GM23338 (cell line): ENCODE measurements around the gene PTPA. TPM values are rescaled to one million over a fixed set of nuclear protein-coding genes. Genes with fewer than 3 reads are reported as not detected.
A peak's percentile ranks its signal among the peaks of the same experiment; 100 is the strongest.

Source experiments
- ATAC-seq: fragments of 200-7000 bp; cut with Tn5 transposase; 3 replicates; pipeline ENCODE4 v1.9.1; 2020
- DNase-seq: peaks from one replicate; pipeline ENCODE4 v3.0.0-alpha.2; 2015; ENCODE audit warnings: low spot score
- H2AFZ ChIP-seq: fragments of 200-600 bp; sonication (generic); 2 replicates; pipeline ENCODE4 v1.8.0; 2016; ENCODE audit warnings: antibody characterized with exemption, mild to moderate bottlenecking, moderate library complexity
- H3F3A ChIP-seq: fragments of 200-600 bp; sonication (generic); replicated peaks from 2 replicates; pipeline ENCODE4 v1.8.0; 2017; ENCODE audit warnings: antibody characterized with exemption, mixed run types, low read depth
- H3K27ac ChIP-seq: fragments of 200-600 bp; sonication (generic); 2 replicates; pipeline ENCODE4 v1.6.1; 2016; ENCODE audit warnings: low read depth
- H3K27me3 ChIP-seq: fragments of 200-600 bp; sonication (generic); 2 replicates; pipeline ENCODE4 v1.8.0; 2016; ENCODE audit warnings: mild to moderate bottlenecking, mixed run types, moderate library complexity; ENCODE audit not compliant: insufficient read depth
- H3K36me3 ChIP-seq: fragments of 200-600 bp; sonication (generic); 2 replicates; pipeline ENCODE4 v1.8.0; 2016; ENCODE audit warnings: mild to moderate bottlenecking; ENCODE audit not compliant: insufficient read depth
- H3K4me1 ChIP-seq: fragments of 200-600 bp; sonication (generic); 2 replicates; pipeline ENCODE4 v1.8.0; 2016; ENCODE audit warnings: mild to moderate bottlenecking, moderate library complexity; ENCODE audit not compliant: insufficient read depth
- H3K4me2 ChIP-seq: fragments of 200-600 bp; sonication (generic); 2 replicates; pipeline ENCODE4 v1.7.1; 2017; ENCODE audit warnings: mixed run types
- H3K4me3 ChIP-seq: fragments of 200-600 bp; sonication (generic); 2 replicates; pipeline ENCODE4 v1.6.1; 2016; ENCODE audit warnings: mixed run types
- H3K79me2 ChIP-seq: fragments of 200-600 bp; sonication (generic); replicated peaks from 2 replicates; pipeline ENCODE4 v1.8.0; 2017; ENCODE audit warnings: mild to moderate bottlenecking; ENCODE audit not compliant: insufficient read depth
- H3K9me2 ChIP-seq: fragments of 200-600 bp; sonication (generic); 2 replicates; pipeline ENCODE4 v1.8.0; 2017; ENCODE audit not compliant: insufficient read depth
- H4K20me1 ChIP-seq: fragments of 200-600 bp; sonication (generic); replicated peaks from 2 replicates; pipeline ENCODE4 v1.8.0; 2017; ENCODE audit warnings: mild to moderate bottlenecking; ENCODE audit not compliant: insufficient read depth
- H3K27ac Mint-ChIP-seq: 2 replicates; pipeline ENCODE4 v1.8.0; 2020; ENCODE audit warnings: inconsistent platforms, mild to moderate bottlenecking, moderate library complexity, mixed read lengths
- H3K27me3 Mint-ChIP-seq: 3 replicates; pipeline ENCODE4 v1.8.0; 2022; ENCODE audit warnings: low read depth, mild to moderate bottlenecking, moderate library complexity, mixed read lengths, inconsistent platforms; ENCODE audit not compliant: insufficient read depth, poor library complexity
- H3K36me3 Mint-ChIP-seq: 3 replicates; pipeline ENCODE4 v1.8.0; 2021; ENCODE audit warnings: low read depth, mild to moderate bottlenecking, inconsistent platforms, moderate library complexity, mixed read lengths
- H3K4me1 Mint-ChIP-seq: 3 replicates; pipeline ENCODE4 v1.8.0; 2020; ENCODE audit warnings: mild to moderate bottlenecking, inconsistent platforms, mixed read lengths
- H3K4me3 Mint-ChIP-seq: 3 replicates; pipeline ENCODE4 v1.8.0; 2021; ENCODE audit warnings: moderate library complexity, mild to moderate bottlenecking, inconsistent platforms, mixed read lengths
- H3K9me3 Mint-ChIP-seq: 3 replicates; pipeline ENCODE4 v1.8.0; 2020; ENCODE audit warnings: moderate library complexity, mild to moderate bottlenecking, inconsistent platforms, mixed read lengths
- CREB1 ChIP-seq: fragments of 250-450 bp; sonication (Bioruptor Pico); IDR thresholded peaks from 2 replicates; pipeline ENCODE4 v1.5.0; 2020; ENCODE audit warnings: low read depth, mild to moderate bottlenecking, moderate library complexity
- EZH2 ChIP-seq: fragments of 200-600 bp; sonication (generic); IDR thresholded peaks from one replicate; pipeline ENCODE4 v1.8.0; 2017; ENCODE audit warnings: antibody characterized with exemption, mild to moderate bottlenecking, low read depth; ENCODE audit not compliant: unreplicated experiment
- POLR2AphosphoS5 ChIP-seq: IDR thresholded peaks from 2 replicates; pipeline ENCODE4 v1.6.1; 2016; ENCODE audit warnings: antibody characterized with exemption, low read depth
- STAT1 ChIP-seq: IDR thresholded peaks from one replicate; pipeline ENCODE4 v1.6.1; 2016; ENCODE audit warnings: antibody characterized with exemption; ENCODE audit not compliant: unreplicated experiment
- ZNF114 ChIP-seq: fragments of 250-450 bp; sonication (Bioruptor Pico); IDR thresholded peaks from 2 replicates; pipeline ENCODE4 v1.5.0; 2020; ENCODE audit warnings: mild to moderate bottlenecking, moderate library complexity
- ZNF331 ChIP-seq: fragments of 250-450 bp; sonication (Bioruptor Pico); IDR thresholded peaks from 2 replicates; pipeline ENCODE4 v1.5.0; 2020; ENCODE audit warnings: low read depth, mild to moderate bottlenecking, moderate library complexity
- polyA plus RNA-seq: library from polyadenylated mRNA; unstranded; fragments of >200 nt; fragmentation: Nextera tagmentation; extraction: Ambion mirVana; gene quantifications from 2 replicates; pipeline ENCODE4 v1.2.1, GENCODE V29; 2016
- total RNA-seq: library from RNA; depleted of rRNA; stranded (reverse); fragments of >200 nt; shearing (Covaris generic); gene quantifications from 2 replicates; pipeline ENCODE4 v1.2.3, GENCODE V29; 2014
- TF ChIP-seq, protein P1 (sequence below): IDR thresholded peaks from 2 replicates; pipeline ENCODE4 v1.6.1; 2016; ENCODE audit warnings: antibody characterized with exemption
- TF ChIP-seq, protein P2 (sequence below), 2 experiments: fragments of 200-600 bp in 1 of 2; sonication (generic) in 1 of 2; conservative IDR thresholded peaks; 2 replicates each; pipeline versions ENCODE4 v1.5.1 to v1.6.1; 2016 to 2017; ENCODE audit warnings: antibody characterized with exemption in 2 of 2, low read depth in 2 of 2, mild to moderate bottlenecking in 2 of 2, moderate library complexity in 1 of 2
- TF ChIP-seq, protein P3 (sequence below): IDR thresholded peaks from one replicate; pipeline ENCODE4 v1.6.1; 2018; ENCODE audit warnings: antibody characterized with exemption; ENCODE audit not compliant: unreplicated experiment

The PTPA gene
- total and polyA plus RNA-seq, 2 experiments from 2014 or later, result 53.9 to 122 TPM

DNA sequence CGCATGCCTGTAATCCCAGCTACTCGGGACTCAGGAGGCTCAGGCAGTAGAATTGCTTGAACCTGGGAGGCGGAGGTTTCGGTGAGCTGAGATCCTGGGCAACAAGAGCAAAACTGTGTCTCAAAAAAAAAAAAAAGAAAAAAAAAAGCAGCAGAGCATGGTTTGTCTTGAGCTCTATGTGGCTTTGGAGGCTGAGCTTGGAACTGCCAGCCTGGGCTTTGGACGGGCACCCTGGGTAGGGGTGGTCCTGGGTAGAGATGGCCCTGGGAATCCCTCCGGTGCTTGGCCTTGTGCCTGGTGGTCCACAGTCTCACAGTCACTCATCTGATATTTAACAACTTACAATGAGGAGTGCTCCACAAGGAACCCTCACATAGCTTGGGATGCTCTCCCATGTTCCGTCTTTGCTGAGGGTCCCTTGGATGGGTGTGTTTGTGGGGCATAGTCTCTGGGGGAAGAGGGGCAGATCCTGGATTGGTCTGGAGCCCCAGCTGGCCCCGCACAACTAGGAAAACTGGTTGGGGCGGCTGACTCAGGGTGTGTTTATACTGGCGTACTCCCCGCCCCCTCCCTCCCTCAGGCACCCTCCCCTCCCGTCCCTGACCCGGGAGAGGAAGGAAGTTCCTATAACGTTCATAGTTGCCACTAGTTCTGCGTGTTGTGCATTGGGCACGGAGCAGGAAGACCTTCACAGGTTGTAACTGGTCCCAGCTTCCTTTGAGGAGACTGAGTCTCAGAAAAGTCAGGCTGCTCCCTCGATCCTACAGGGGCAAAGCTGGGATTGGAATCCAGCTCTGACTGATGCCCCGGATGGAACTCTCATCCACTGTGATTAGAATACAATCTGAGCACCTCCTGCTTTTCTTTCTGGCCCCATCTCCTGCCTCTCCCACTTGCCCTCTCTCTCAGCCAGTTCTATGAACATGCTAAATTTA lies 55.7 kb downstream of the PTPA start:
- Mint-ChIP-seq H3K4me1 (peaks cover 25% of the 10 kb centered on the region), H3K27ac (peak overlapping the region; percentile 91), H3K9me3 (no peaks in the 10 kb centered on the region), H3K27me3 (peaks cover 17% of the 10 kb centered on the region), H3K4me3 (peak overlapping the region; percentile 59), H3K36me3 (no peaks in the 10 kb centered on the region)
- H3K27ac ChIP-seq, result peak overlapping the region; percentile 63; the same call in 1 of the 2 replicates
- no peaks in the 10 kb centered on the region for H3K79me2 ChIP-seq
- H3F3A ChIP-seq, result 0 out of 2 replicates have a peak, but pooled peaks cover 4% of the 10 kb centered on the region
- peaks cover 25% of the 10 kb centered on the region for H3K4me1 ChIP-seq
- H3K9me2 ChIP-seq, result no peaks in the 10 kb centered on the region
- peak overlapping the region; percentile 43 for H3K4me3 ChIP-seq
- no peaks in the 10 kb centered on the region for H4K20me1 ChIP-seq
- ATAC-seq, result peak; percentile 83
- DNase-seq, result peak; percentile 87
- peak overlapping the region; percentile 72 for H3K4me2 ChIP-seq
- TF ChIP-seq POLR2AphosphoS5 (0 out of 2 replicates have a peak, but pooled peaks have one; percentile 37), CREB1 (CRISPR knock-in tag) (no peak)
- H3K27me3 ChIP-seq, result peaks cover 19% of the 10 kb centered on the region
- peak overlapping the region; percentile 45; the same call in 1 of the 2 replicates for H2AFZ ChIP-seq
- no peaks in the 10 kb centered on the region for H3K36me3 ChIP-seq

DNA sequence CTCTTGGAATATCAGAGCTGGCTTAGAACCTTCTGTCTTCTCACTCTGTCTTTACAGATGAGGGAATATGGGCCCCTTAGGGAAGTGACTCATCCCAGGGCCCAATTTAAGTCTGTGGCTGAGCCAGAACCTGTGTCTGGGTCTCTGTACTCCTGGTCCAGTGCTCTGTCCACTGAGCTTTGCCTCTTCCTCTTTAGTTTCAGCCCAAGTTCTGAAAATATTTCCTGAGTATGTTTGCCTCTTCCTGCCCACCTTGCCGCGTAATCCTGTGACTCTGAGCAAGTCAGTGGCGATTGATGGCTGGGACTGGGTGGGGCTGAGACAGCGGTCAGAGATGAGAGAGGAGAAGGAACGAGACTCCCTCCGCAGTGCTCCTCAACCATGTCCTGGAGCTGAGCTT lies 59.0 kb downstream of the PTPA start:
- Histone ChIP-seq H3K27ac (no peak overlapping the region), H3K79me2 (no peaks in the 10 kb centered on the region), H3K4me1 (peaks cover 20% of the 10 kb centered on the region), H3K4me3 (no peak overlapping the region), H3K27me3 (peaks cover 52% of the 10 kb centered on the region), H3F3A (peaks cover 5% of the 10 kb centered on the region; the same call in 1 of the 2 replicates), H2AFZ (no peak overlapping the region), H3K9me2 (no peaks in the 10 kb centered on the region), H4K20me1 (no peaks in the 10 kb centered on the region), H3K36me3 (no peaks in the 10 kb centered on the region), H3K4me2 (no peak overlapping the region)
- peaks cover 37% of the 10 kb centered on the region for H3K27me3 Mint-ChIP-seq
- H3K4me1 Mint-ChIP-seq, result peaks cover 24% of the 10 kb centered on the region
- DNase-seq (no peak), ATAC-seq (no peak)
- no peak overlapping the region for H3K27ac Mint-ChIP-seq
- H3K4me3 Mint-ChIP-seq, result no peak overlapping the region
- no peaks in the 10 kb centered on the region for H3K9me3 Mint-ChIP-seq
- no peaks in the 10 kb centered on the region for H3K36me3 Mint-ChIP-seq
- TF ChIP-seq, protein P1, sequence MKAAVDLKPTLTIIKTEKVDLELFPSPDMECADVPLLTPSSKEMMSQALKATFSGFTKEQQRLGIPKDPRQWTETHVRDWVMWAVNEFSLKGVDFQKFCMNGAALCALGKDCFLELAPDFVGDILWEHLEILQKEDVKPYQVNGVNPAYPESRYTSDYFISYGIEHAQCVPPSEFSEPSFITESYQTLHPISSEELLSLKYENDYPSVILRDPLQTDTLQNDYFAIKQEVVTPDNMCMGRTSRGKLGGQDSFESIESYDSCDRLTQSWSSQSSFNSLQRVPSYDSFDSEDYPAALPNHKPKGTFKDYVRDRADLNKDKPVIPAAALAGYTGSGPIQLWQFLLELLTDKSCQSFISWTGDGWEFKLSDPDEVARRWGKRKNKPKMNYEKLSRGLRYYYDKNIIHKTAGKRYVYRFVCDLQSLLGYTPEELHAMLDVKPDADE, result no peak
- TF ChIP-seq STAT1 (no peak), EZH2 (no peak), ZNF331 (CRISPR knock-in tag) (no peak), ZNF114 (CRISPR knock-in tag) (no peak)
- TF ChIP-seq, protein P2, sequence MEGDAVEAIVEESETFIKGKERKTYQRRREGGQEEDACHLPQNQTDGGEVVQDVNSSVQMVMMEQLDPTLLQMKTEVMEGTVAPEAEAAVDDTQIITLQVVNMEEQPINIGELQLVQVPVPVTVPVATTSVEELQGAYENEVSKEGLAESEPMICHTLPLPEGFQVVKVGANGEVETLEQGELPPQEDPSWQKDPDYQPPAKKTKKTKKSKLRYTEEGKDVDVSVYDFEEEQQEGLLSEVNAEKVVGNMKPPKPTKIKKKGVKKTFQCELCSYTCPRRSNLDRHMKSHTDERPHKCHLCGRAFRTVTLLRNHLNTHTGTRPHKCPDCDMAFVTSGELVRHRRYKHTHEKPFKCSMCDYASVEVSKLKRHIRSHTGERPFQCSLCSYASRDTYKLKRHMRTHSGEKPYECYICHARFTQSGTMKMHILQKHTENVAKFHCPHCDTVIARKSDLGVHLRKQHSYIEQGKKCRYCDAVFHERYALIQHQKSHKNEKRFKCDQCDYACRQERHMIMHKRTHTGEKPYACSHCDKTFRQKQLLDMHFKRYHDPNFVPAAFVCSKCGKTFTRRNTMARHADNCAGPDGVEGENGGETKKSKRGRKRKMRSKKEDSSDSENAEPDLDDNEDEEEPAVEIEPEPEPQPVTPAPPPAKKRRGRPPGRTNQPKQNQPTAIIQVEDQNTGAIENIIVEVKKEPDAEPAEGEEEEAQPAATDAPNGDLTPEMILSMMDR (conservative IDR thresholded peaks at IDR 0.05; ENCODE audit: low read depth in 2 of 2), result no peak
- TF ChIP-seq, protein P3, sequence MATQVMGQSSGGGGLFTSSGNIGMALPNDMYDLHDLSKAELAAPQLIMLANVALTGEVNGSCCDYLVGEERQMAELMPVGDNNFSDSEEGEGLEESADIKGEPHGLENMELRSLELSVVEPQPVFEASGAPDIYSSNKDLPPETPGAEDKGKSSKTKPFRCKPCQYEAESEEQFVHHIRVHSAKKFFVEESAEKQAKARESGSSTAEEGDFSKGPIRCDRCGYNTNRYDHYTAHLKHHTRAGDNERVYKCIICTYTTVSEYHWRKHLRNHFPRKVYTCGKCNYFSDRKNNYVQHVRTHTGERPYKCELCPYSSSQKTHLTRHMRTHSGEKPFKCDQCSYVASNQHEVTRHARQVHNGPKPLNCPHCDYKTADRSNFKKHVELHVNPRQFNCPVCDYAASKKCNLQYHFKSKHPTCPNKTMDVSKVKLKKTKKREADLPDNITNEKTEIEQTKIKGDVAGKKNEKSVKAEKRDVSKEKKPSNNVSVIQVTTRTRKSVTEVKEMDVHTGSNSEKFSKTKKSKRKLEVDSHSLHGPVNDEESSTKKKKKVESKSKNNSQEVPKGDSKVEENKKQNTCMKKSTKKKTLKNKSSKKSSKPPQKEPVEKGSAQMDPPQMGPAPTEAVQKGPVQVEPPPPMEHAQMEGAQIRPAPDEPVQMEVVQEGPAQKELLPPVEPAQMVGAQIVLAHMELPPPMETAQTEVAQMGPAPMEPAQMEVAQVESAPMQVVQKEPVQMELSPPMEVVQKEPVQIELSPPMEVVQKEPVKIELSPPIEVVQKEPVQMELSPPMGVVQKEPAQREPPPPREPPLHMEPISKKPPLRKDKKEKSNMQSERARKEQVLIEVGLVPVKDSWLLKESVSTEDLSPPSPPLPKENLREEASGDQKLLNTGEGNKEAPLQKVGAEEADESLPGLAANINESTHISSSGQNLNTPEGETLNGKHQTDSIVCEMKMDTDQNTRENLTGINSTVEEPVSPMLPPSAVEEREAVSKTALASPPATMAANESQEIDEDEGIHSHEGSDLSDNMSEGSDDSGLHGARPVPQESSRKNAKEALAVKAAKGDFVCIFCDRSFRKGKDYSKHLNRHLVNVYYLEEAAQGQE, result no peak
